Duodenal mucosa (tissue), 2 donors: Measurements from ENCODE around the gene COMMD2.

Experiments
- H3K27ac ChIP-seq: one replicate; pipeline ENCODE4 v1.7.0; 2013; ENCODE audit warnings: low read depth, low read length
- H3K27me3 ChIP-seq, 2 donors: one replicate each; pipeline ENCODE4 v1.7.0; 2013; ENCODE audit warnings: low read length in 2 of 2, control low read depth in 1 of 2; ENCODE audit not compliant: insufficient read depth in 2 of 2, control insufficient read depth in 1 of 2
- H3K36me3 ChIP-seq, 2 donors: one replicate each; pipeline ENCODE4 v1.7.0; 2013; ENCODE audit warnings: low read length in 2 of 2, control low read depth in 1 of 2; ENCODE audit not compliant: insufficient read depth in 2 of 2, control insufficient read depth in 1 of 2
- H3K4me1 ChIP-seq, 2 donors: one replicate each; pipeline ENCODE4 v1.7.0; 2013; ENCODE audit warnings: low read length in 2 of 2, control low read depth in 1 of 2; ENCODE audit not compliant: insufficient read depth in 2 of 2, control insufficient read depth in 1 of 2
- H3K4me3 ChIP-seq, 2 donors: one replicate each; pipeline ENCODE4 v1.7.0; 2013; ENCODE audit warnings: low read length in 2 of 2, low read depth in 1 of 2
- H3K9ac ChIP-seq, 2 donors: one replicate each; pipeline ENCODE4 v1.7.0; 2013; ENCODE audit warnings: low read length in 2 of 2, low read depth in 1 of 2
- H3K9me3 ChIP-seq, 2 donors: one replicate each; pipeline ENCODE4 v1.7.0; 2013; ENCODE audit warnings: low read length in 2 of 2, control low read depth in 1 of 2; ENCODE audit not compliant: control insufficient read depth in 1 of 2

The COMMD2 gene

GRCh38 chr3:149713730-149714654 lies 38.3 kb downstream of the COMMD2 start:
- Histone ChIP-seq H3K4me1 (peaks cover 0 to 4% of the 10 kb centered on the region in 2 donors), H3K9ac (no peak overlapping the region), H3K27ac (no peak overlapping the region), H3K27me3 (no peaks in the 10 kb centered on the region), H3K4me3 (no peak overlapping the region), H3K9me3 (no peaks in the 10 kb centered on the region), H3K36me3 (no peaks in the 10 kb centered on the region)

GRCh38 chr3:149706905-149707304 lies 45.4 kb downstream of the COMMD2 start:
- H3K27ac ChIP-seq: no peak overlapping the region
- H3K9ac ChIP-seq: no peak overlapping the region

GRCh38 chr3:149705416-149705815 lies 46.9 kb downstream of the COMMD2 start:
- no peak overlapping the region for H3K4me3 ChIP-seq
- no peaks in the 10 kb centered on the region for H3K27me3 ChIP-seq
- H3K9me3 ChIP-seq: no peaks in the 10 kb centered on the region
- H3K36me3 ChIP-seq: no peaks in the 10 kb centered on the region
- no peak overlapping the region for H3K27ac ChIP-seq
- no peak overlapping the region for H3K9ac ChIP-seq
- no peaks in the 10 kb centered on the region for H3K4me1 ChIP-seq

More at GRCh38 chr3:149706905-149707304, 45.4 kb downstream of the COMMD2 start:
- no peaks in the 10 kb centered on the region for H3K36me3 ChIP-seq
- no peaks in the 10 kb centered on the region for H3K9me3 ChIP-seq
- no peak overlapping the region for H3K4me3 ChIP-seq
- H3K4me1 ChIP-seq: no peaks in the 10 kb centered on the region
- H3K27me3 ChIP-seq: no peaks in the 10 kb centered on the region

GRCh38 chr3:149703466-149703865 lies 48.8 kb downstream of the COMMD2 start:
- Histone ChIP-seq H3K4me3 (no peak overlapping the region), H3K4me1 (no peaks in the 10 kb centered on the region), H3K9ac (no peak overlapping the region), H3K9me3 (peaks cover 4 to 6% of the 10 kb centered on the region in 2 donors), H3K36me3 (no peaks in the 10 kb centered on the region), H3K27ac (no peak overlapping the region), H3K27me3 (no peaks in the 10 kb centered on the region)

- Histone ChIP-seq H3K4me1 (no peaks in the 10 kb centered on the region), H3K9ac (no peak overlapping the region), H3K36me3 (no peaks in the 10 kb centered on the region), H3K27ac (no peak overlapping the region), H3K4me3 (no peak overlapping the region), H3K27me3 (no peaks in the 10 kb centered on the region), H3K9me3 (peaks cover 6 to 12% of the 10 kb centered on the region in 2 donors)
These were observed 49.4 kb downstream of the COMMD2 start for GRCh38 chr3:149702691-149703441.

GRCh38 chr3:149701977-149702350 lies 50.3 kb downstream of the COMMD2 start:
- H3K9me3 ChIP-seq: peaks cover 8 to 14% of the 10 kb centered on the region in 2 donors
- H3K4me3 ChIP-seq: no peak overlapping the region
- no peaks in the 10 kb centered on the region for H3K36me3 ChIP-seq
- no peaks in the 10 kb centered on the region for H3K27me3 ChIP-seq
- H3K27ac ChIP-seq: no peak overlapping the region
- H3K9ac ChIP-seq: no peak overlapping the region
- no peaks in the 10 kb centered on the region for H3K4me1 ChIP-seq

GRCh38 chr3:149701206-149701976 lies 50.9 kb downstream of the COMMD2 start:
- Histone ChIP-seq H3K36me3 (no peaks in the 10 kb centered on the region), H3K27me3 (no peaks in the 10 kb centered on the region), H3K4me1 (no peaks in the 10 kb centered on the region), H3K27ac (peak overlapping the region; percentile 69), H3K9me3 (peaks cover 8 to 14% of the 10 kb centered on the region in 2 donors), H3K9ac (no peak overlapping the region), H3K4me3 (no peak overlapping the region)
